Activated CD4-positive, CD25-positive, alpha-beta regulatory T cell treated with anti-CD3 and anti-CD28 coated beads, Interleukin-2, amount 50 U/mL, for 16 hours (primary cell): ENCODE results near the gene NXN.
"Not testable (repeated sequence)": the region's sequence is repeated elsewhere in the genome, so short reads cannot be mapped to it uniquely, and the experiment has no call there.

Source experiments
- DNase-seq: peaks from one replicate; pipeline ENCODE4 v3.0.0-alpha.2; 2020; ENCODE audit warnings: low read depth, low spot score

The NXN gene

GRCh38 chr17:887551-888209 is 91.9 kb downstream of the NXN start:
- no peak for DNase-seq

DNA sequence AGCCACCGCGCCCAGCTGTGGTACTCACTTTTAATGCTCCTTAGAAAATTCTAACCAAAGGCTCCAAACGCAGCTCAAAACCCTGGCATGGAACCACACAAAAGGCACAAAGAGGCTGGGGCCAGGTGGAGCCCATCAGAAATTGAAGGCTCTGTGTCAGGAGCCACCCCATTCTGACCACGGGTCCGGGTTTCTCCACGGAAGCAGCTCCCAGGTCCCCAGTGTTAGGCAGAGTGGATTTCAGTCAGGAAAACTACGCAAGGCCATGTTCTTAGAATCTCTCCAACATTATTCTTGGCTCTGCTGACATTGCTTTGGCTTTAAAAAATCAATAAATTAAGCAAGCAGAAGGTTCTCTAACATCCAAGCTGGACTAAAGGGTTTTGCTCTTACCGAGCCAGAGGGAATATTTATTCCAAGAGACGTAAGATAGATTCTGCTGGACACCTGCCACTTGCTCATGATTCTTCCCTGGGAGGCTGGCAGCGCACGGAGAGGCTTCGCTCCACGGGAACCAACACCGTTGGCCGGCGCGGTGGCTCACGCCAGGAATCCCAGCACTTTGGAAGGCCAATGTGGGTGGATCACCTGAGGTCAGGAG is 93.5 kb downstream of the NXN start:
- DNase-seq, result no peak

DNA sequence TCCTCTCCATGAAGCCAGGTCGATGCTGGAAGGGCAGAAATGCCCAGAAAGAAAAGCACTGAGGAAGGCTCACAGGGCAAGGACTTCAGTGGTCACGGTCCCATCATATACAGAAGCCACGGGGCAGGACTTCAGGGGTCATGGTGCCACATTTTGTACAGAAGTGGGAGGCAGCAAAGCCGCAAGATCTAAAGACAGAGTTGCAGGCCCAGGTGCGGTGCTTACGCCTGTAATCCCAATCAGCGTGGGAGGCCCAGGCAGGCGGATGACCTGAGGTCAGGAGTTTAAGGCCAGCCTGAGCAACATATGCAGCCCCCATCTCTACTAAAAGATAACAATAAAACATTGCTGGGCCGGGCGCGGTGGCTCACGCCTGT is 96.0 kb downstream of the NXN start:
- DNase-seq, result no peak

DNA sequence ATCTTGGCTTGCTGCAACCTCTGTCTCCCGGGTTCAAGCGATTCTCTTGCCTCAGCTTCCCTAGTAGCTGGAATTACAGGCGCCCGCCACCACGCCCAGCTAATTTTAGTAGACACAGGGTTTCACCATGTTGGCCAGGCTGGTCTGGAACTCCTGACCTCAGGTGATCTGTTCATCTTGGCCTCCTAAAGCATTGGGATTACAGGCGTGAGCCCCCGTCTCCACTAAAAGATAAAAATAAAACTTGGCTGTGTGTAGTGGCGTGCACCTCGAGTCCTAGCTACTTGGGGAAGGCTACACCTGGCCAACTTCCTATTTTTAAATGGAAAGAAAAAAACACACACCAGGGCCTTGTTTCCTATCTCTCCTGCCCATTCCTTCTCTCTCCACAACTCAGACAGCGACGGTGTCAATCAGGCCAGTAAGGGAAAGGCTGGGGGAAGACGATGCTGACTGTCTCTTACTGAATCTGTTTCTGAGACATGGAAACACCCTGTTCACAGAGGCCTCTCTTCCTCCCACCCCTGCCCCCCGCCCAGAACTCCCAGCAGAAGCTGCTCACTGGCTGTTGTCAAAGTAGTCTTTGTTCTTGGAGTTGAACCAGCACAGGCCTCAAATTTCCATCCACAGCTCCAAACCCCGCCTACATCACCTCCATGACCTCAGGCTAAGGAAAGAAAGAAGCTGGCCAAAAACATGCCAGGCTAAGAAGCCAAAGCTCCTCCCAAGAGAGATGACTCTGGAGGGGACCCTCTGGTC is 96.6 kb downstream of the NXN start:
- DNase-seq, result no peak

DNA sequence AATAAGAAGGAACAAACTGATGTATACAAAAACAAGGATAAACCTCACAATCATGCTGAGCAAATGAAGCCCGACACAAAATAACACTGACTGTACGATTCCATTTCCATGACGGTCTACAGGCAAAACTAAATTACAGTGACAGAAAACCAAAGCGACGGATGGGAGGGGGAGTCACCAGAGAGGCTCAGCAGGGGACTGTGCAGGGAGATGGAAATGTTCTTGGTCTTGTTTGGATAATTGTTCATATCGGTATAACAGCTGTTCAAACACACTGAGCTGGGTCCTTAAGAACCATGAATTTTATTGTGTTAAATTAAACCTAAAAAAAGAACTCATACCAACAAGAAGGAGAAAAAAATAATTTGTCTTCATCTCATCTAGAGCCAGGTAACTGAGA is 97.8 kb downstream of the NXN start:
- no peak for DNase-seq

DNA sequence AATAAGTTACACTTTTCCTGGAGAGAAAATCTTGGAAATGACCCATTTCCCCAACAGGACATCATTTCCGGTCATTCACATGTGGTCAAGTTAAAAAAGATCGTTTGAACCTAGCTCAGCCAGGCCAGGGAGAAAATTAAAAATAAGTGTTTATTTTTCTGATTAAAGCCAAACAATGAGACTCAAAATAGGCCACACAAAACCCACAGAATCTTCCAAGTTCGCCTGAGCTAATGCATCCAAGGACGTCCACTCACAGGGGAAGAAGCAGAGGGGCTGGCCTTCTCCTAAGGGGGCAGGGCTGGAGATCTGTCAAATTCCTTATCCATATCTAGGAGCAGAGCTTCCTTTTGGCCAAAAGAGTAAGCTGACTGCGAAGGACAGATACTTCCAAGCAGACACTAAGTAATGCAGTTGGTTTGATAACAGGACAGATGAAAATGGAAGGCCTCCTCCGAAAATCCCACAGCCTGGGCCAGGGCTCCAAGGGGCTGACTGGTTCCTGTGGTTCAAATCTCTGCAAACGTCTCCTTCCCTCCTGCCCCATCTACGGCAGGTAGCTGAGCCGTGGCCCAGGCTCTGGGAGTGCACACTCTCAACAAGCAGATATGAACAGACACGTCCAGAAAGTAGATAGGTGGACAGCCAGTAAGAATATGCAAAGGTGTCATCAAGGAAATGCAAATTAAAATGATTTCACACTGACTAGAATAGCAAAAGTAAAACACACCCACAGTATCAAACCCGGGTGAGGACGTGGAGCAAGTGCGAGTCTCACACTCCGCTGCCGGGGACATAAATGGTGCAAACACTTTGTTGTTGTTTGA is 98.9 kb downstream of the NXN start:
- DNase-seq, result no peak

DNA sequence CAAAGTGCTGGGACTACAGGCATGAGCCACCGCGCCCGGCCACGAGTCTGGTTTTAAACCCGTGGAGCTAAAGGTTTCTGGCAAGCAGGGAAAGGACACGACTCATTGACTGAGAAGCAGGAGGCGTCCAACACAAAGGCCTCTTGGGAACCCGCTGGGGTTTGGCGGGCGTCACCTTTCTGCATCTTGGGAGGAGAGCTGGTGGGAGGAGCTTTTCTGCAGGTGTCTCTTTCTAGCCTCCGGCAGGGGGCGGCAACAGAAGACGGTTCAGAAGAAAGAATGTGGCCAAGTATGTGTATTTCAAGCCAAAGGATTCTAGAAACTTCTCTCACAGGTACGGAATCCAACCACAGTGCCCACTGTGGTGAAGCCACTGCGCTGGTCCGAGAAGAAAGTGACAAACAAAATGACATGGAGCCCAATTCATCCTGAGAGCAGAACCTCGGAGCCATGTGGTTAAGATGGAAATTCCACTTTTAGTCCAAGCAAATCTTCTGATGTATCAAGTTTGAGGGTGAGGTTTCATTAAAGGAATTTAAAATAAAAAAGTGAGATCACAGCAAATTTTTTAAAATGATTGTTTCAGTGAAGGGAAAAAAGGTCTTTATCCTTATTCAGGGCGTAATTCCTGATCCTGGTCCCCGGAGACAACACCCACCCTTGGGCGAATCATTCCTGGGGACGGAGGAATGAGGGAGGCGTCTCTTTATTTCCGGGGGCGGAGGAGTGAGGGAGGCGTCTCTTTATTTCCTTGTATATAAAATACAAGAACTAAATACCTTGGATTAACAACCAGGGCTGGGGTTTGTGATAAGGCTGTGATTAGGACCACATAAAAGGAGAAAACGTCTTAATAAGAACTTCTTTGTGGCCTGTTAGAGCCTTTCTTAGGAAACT is 99.8 kb downstream of the NXN start:
- DNase-seq, result peak; percentile 32

GRCh38 chr17:877630-878029 is 101.9 kb downstream of the NXN start:
- no peak for DNase-seq

GRCh38 chr17:876272-876671 is 103.3 kb downstream of the NXN start:
- DNase-seq, result no peak

- not testable (repeated sequence) for DNase-seq
Measured at GRCh38 chr17:874590-874989, 105.0 kb downstream of the NXN start.

DNA sequence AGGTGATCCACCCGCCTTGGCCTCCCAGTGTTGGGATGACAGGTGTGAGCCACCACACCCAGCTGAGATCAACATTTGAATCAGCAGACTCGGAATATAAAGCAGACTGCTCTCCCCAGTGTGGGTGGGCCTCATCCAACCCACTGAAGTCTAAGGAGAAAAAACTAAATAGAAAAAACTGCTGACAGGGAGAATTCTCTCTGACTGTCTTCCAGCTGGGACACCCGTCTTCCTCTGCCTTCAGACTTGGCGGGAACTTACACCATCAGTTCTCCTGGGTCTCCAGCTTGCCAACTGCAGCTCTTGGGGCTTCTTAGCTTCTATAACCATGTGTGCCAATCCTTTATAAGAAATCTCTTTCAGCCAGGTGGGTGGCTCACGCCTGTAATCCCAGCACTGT is 106.7 kb downstream of the NXN start:
- no peak for DNase-seq

- no peak for DNase-seq
Measured at GRCh38 chr17:871751-872519, 107.6 kb downstream of the NXN start.

- no peak for DNase-seq
Measured at GRCh38 chr17:869567-870525, 109.7 kb downstream of the NXN start.

GRCh38 chr17:869086-869485 is 110.5 kb downstream of the NXN start:
- no peak for DNase-seq

GRCh38 chr17:867896-868489 is 111.6 kb downstream of the NXN start:
- DNase-seq, result no peak

- DNase-seq, result not testable (repeated sequence)
Measured at GRCh38 chr17:867238-867637, 112.3 kb downstream of the NXN start.

DNA sequence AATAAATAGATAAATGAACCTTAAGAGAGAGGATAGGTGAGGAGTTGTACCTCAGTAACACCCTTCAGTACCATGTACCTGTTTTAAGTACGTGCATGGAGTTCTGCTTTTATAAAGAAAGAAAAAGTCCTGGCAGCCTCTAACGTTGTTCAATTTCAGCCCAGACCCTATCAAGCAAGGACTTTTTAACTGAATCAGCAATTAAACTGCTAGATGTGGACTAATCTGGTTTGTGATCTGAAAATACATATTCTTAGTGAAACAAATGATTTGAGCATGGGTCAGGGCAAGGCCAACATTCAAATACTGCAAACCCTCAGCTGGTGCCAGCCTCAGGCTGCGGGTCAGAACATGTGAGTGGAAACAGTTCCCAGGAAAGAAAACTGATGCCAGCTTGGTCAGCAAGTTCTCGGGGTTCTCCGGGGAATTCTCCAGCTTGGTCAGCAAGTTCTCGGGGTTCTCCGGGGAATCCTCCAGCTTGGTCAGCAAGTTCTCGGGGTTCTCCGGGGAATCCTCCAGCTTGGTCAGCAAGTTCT is 112.9 kb downstream of the NXN start:
- DNase-seq, result no peak

- no peak for DNase-seq
Measured at GRCh38 chr17:864315-864714, 115.3 kb downstream of the NXN start.

DNA sequence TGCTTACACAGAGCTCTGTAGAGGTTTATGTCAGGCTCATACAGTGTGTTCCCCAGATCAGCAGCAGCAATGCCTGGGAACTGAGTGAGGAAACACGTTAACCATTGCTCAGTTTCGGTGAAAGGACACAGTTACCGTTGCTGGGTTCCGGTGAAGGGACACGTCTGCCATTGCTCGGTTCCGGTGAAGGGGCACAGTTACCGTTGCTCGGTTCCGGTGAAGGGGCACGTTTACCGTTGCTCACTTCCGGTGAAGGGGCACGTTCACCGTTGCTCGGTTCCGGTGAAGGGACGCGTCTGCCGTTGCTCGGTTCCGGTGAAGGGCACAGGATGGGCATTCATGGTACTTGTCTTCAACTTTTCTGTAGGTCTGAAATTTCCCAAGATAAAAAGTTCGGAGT is 115.7 kb downstream of the NXN start:
- no peak for DNase-seq
